GM12878 (cell line): ENCODE results near the gene PRSS33. TPM values are rescaled to one million over a fixed set of nuclear protein-coding genes. Genes with fewer than 3 reads are reported as not detected.

Source experiments
- ATF3 ChIP-seq: IDR thresholded peaks from 2 replicates; pipeline ENCODE4 v1.6.1; 2011; ENCODE audit warnings: low read depth, mild to moderate bottlenecking, low read length, moderate library complexity, borderline replicate concordance; ENCODE audit errors: extremely low read depth
- CHD1 ChIP-seq: IDR thresholded peaks from 2 replicates; pipeline ENCODE4 v1.6.1; 2012; ENCODE audit warnings: low read depth, low read length, improper control_type of control experiment
- CHD2 ChIP-seq: IDR thresholded peaks from 2 replicates; pipeline ENCODE4 v1.6.1; 2011; ENCODE audit warnings: low read depth, low read length, improper control_type of control experiment, borderline replicate concordance
- CREB1 ChIP-seq: IDR thresholded peaks from 2 replicates; pipeline ENCODE4 v1.6.1; 2012; ENCODE audit warnings: low read depth, mild to moderate bottlenecking, inconsistent platforms
- CREM ChIP-seq: IDR thresholded peaks from 2 replicates; pipeline ENCODE4 v1.6.1; 2014; ENCODE audit warnings: antibody characterized with exemption, low read depth
- EZH2 ChIP-seq: IDR thresholded peaks from 2 replicates; pipeline ENCODE4 v1.6.1; 2012; ENCODE audit warnings: low read depth, mild to moderate bottlenecking, control low read depth, inconsistent platforms, low read length, borderline replicate concordance; ENCODE audit not compliant: control insufficient read depth
- HDAC2 ChIP-seq: fragments of 200-600 bp; sonication (generic); IDR thresholded peaks from 2 replicates; pipeline ENCODE4 v1.6.1; 2017
- IKZF1 ChIP-seq: fragments of 450-650 bp; conservative IDR thresholded peaks from 2 replicates; pipeline ENCODE4 v1.6.1; 2017; ENCODE audit warnings: antibody characterized with exemption, mild to moderate bottlenecking
- IRF4 ChIP-seq: IDR thresholded peaks from 2 replicates; pipeline ENCODE4 v1.6.1; 2011; ENCODE audit warnings: low read depth, low read length
- MEF2A ChIP-seq: IDR thresholded peaks from 2 replicates; pipeline ENCODE4 v1.6.1; 2011; ENCODE audit warnings: low read depth, mild to moderate bottlenecking, low read length, moderate library complexity; ENCODE audit not compliant: insufficient read depth
- MTA3 ChIP-seq: IDR thresholded peaks from 2 replicates; pipeline ENCODE4 v1.6.1; 2012; ENCODE audit warnings: low read length, inconsistent platforms, borderline replicate concordance
- MXI1 ChIP-seq: fragments of 150-350 bp; IDR thresholded peaks from 2 replicates; pipeline ENCODE4 v1.6.1; 2011; ENCODE audit warnings: low read depth, mild to moderate bottlenecking, inconsistent platforms, low read length, improper control_type of control experiment
- MYB ChIP-seq: fragments of 150-350 bp; IDR thresholded peaks from 2 replicates; pipeline ENCODE4 v1.6.1; 2014; ENCODE audit warnings: mild to moderate bottlenecking, low read depth, low read length, borderline replicate concordance
- MYC ChIP-seq: IDR thresholded peaks from 2 replicates; pipeline ENCODE4 v1.6.1; 2011; ENCODE audit warnings: mild to moderate bottlenecking, low read length, moderate library complexity, inconsistent platforms; ENCODE audit not compliant: insufficient read depth, insufficient replicate concordance, insufficient read length, severe bottlenecking
- PKNOX1 ChIP-seq: fragments of 450-650 bp; IDR thresholded peaks from 2 replicates; pipeline ENCODE4 v1.6.1; 2016; ENCODE audit warnings: mild to moderate bottlenecking
- PML ChIP-seq: IDR thresholded peaks from 2 replicates; pipeline ENCODE4 v1.6.1; 2012; ENCODE audit warnings: low read length, inconsistent platforms
- RB1 ChIP-seq: fragments of 450-650 bp; formaldehyde crosslinking; IDR thresholded peaks from 2 replicates; pipeline ENCODE4 v1.6.1; 2017; ENCODE audit warnings: mild to moderate bottlenecking, borderline replicate concordance
- STAT1 ChIP-seq: fragments of 450-650 bp; conservative IDR thresholded peaks from 2 replicates; pipeline ENCODE4 v1.6.1; 2014; ENCODE audit warnings: antibody characterized with exemption, mild to moderate bottlenecking
- TAF1 ChIP-seq: IDR thresholded peaks from 2 replicates; pipeline ENCODE4 v1.6.1; 2011; ENCODE audit warnings: mild to moderate bottlenecking, low read depth, low read length, borderline replicate concordance
- TCF3 ChIP-seq: IDR thresholded peaks from 2 replicates; pipeline ENCODE4 v1.6.1; 2012; ENCODE audit warnings: low read depth, mild to moderate bottlenecking, low read length, borderline replicate concordance; ENCODE audit not compliant: insufficient read depth
- YY1 ChIP-seq: IDR thresholded peaks from 2 replicates; pipeline ENCODE4 v1.6.1; 2011; ENCODE audit warnings: low read depth, mild to moderate bottlenecking, low read length
- ZNF687 ChIP-seq: fragments of 450-650 bp; IDR thresholded peaks from 2 replicates; pipeline ENCODE4 v1.6.1; 2017; ENCODE audit warnings: mild to moderate bottlenecking, moderate library complexity
- polyA plus RNA-seq, 11 experiments: library from polyadenylated mRNA; depleted of rRNA in 4 of 11; unstranded in 6 of 11; stranded (reverse) in 5 of 11; fragments of >200 nt; fragmentation: Nextera tagmentation in 4 of 11; fragmentation: Illumina TruSeq in 1 of 11; extraction: Ambion mirVana in 4 of 11; extraction: Trizol in 1 of 11; gene quantifications; 1 replicate in 1 of 11; 2 replicates in 10 of 11; pipeline versions ENCODE4 v1.2.1 to v1.2.3, GENCODE V29; 2011 to 2016; ENCODE audit warnings: inconsistent platforms in 2 of 11, missing spikeins in 2 of 11, low read depth in 1 of 11
- total RNA-seq, 4 experiments: library from RNA; depleted of rRNA in 3 of 4; stranded (reverse); fragments of >200 nt in 3 of 4; fragmentation: Illumina TruSeq in 1 of 4; extraction: Trizol in 1 of 4; gene quantifications; 2 replicates each; pipeline versions ENCODE4 v1.2.1 to v1.2.3, GENCODE V29; 2013 to 2021

Gene PRSS33
- total and polyA plus RNA-seq, 10 of the 15 experiments (the other 5 are each of a cell fraction or from before 2014, with no cell fraction given), result not detected

- peak; percentile 98 for TF ChIP-seq IKZF1
- TF ChIP-seq MYB, result 0 out of 2 replicates have a peak, but pooled peaks have one; percentile 28
- peak; percentile 76; the same call in 1 of the 2 replicates for TF ChIP-seq TCF3
- TF ChIP-seq CHD1, result no peak
- peak; percentile 78; the same call in 1 of the 2 replicates for TF ChIP-seq RB1
- TF ChIP-seq PML, result peak; percentile 64
- peak; percentile 54 for TF ChIP-seq MXI1
- peak; percentile 96 for TF ChIP-seq CREM
- no peak for TF ChIP-seq MTA3
- peak; percentile 29; the same call in 1 of the 2 replicates for TF ChIP-seq CHD2
- no peak for TF ChIP-seq ATF3
- TF ChIP-seq YY1, result peak; percentile 99
- TF ChIP-seq HDAC2, result peak; percentile 79; the same call in 1 of the 2 replicates
- peak; percentile 96 for TF ChIP-seq CREB1
- peak; percentile 14 for TF ChIP-seq MYC
- no peak for TF ChIP-seq EZH2
- peak; percentile 76 for TF ChIP-seq PKNOX1
- peak; percentile 48; the same call in 1 of the 2 replicates for TF ChIP-seq IRF4
- no peak for TF ChIP-seq MEF2A
- TF ChIP-seq STAT1, result 0 out of 2 replicates have a peak, but pooled peaks have one; percentile 41
- TF ChIP-seq ZNF687, result peak; percentile 98
- TF ChIP-seq TAF1, result peak; percentile 62
These were observed 35.1 kb downstream of the PRSS33 start, which contains the start of gene SRRM2 (continued) for GRCh38 chr16:2752035-2752849.
